ENCODE results near the gene BTBD17. TPM values are rescaled to one million over a fixed set of nuclear protein-coding genes. Genes with fewer than 3 reads are reported as not detected.
A peak's percentile ranks its signal among the peaks of the same experiment; 100 is the strongest.

BTBD17 gene
- total RNA-seq, 1 experiment from 2014 or later = not detected

DNA sequence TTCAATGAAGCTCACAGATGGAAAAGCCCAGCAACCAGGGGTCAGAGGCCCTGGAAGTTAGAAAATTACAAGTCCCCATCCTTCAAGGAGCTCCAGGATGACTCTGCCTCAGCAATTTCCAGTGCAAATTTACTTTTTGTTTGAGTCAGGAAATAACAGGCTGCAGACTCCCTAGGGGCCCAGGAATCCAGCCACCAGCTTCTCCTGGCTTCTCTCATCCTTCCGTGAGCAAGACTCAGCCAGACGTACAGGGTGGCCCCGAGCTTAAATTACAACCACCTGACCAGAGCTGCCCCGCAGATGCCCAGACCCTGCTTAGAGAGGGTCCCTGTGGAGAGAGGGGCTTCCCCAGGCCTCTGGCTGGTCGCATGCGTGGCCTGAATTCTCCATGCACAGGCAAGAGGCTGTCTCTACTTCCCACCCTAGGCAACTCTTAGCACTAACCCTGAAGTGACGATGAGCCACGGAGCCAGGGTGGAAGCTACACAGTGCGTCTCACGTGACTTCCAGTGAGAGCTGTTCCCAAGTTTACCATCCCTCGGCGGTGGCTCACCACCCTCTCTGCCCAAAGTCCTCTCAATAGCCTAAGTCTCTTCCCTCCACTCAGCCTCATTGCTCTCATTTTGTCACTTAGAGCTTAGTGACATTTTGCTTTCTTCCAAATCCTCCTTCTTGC is 32.7 kb upstream of the BTBD17 start:
- no peak for TF ChIP-seq CTCF (IDR thresholded peaks at IDR 0.05; ENCODE audit: unreplicated experiment)
- no peaks in the 10 kb centered on the region for H3K9me3 Mint-ChIP-seq (ENCODE audit: low read depth, unreplicated experiment)
- no peak for DNase-seq
- peak overlapping the region; percentile 34 for H3K27ac Mint-ChIP-seq (ENCODE audit: unreplicated experiment)
- H3K4me1 Mint-ChIP-seq (ENCODE audit: low read depth, unreplicated experiment) = peaks cover 15% of the 10 kb centered on the region
- H3K36me3 Mint-ChIP-seq (ENCODE audit: insufficient read depth, unreplicated experiment) = no peaks in the 10 kb centered on the region
- BruUV-seq (replicated peaks) = no TSS peak
- peaks cover 16% of the 10 kb centered on the region for H3K27me3 Mint-ChIP-seq (ENCODE audit: unreplicated experiment)
- CTCF ChIA-PET = interaction anchor here (0.6 to 1.4 kb wide), 5 partner anchors 14 to 138 kb away, joined by 3 to 4 read pairs (median 3); no protein-coding TSS in a partner anchor
- H3K4me3 Mint-ChIP-seq (ENCODE audit: low read depth, unreplicated experiment) = no peak overlapping the region
- intact Hi-C loops (cut with micrococcal nuclease; ENCODE audit: unreplicated experiment) = no loop called here

GRCh38 chr17:74393346-74393942 is 31.8 kb upstream of the BTBD17 start:
- BruUV-seq (replicated peaks) = no TSS peak
- no peak overlapping the region for H3K27ac Mint-ChIP-seq (ENCODE audit: unreplicated experiment)
- no peaks in the 10 kb centered on the region for H3K9me3 Mint-ChIP-seq (ENCODE audit: low read depth, unreplicated experiment)
- intact Hi-C loops (cut with micrococcal nuclease; ENCODE audit: unreplicated experiment) = no loop called here
- TF ChIP-seq CTCF (IDR thresholded peaks at IDR 0.05; ENCODE audit: unreplicated experiment) = no peak
- no peaks in the 10 kb centered on the region for H3K36me3 Mint-ChIP-seq (ENCODE audit: insufficient read depth, unreplicated experiment)
- H3K4me3 Mint-ChIP-seq (ENCODE audit: low read depth, unreplicated experiment) = no peak overlapping the region
- DNase-seq = no peak
- H3K27me3 Mint-ChIP-seq (ENCODE audit: unreplicated experiment) = peaks cover 26% of the 10 kb centered on the region
- CTCF ChIA-PET = no interaction called here
- peaks cover 15% of the 10 kb centered on the region for H3K4me1 Mint-ChIP-seq (ENCODE audit: low read depth, unreplicated experiment)

- no peak for DNase-seq
- BruUV-seq (replicated peaks) = no TSS peak
- Mint-ChIP-seq H3K36me3 (ENCODE audit: insufficient read depth, unreplicated experiment) (no peaks in the 10 kb centered on the region), H3K27me3 (ENCODE audit: unreplicated experiment) (peaks cover 27% of the 10 kb centered on the region), H3K4me1 (ENCODE audit: low read depth, unreplicated experiment) (peaks cover 15% of the 10 kb centered on the region), H3K27ac (ENCODE audit: unreplicated experiment) (no peak overlapping the region), H3K9me3 (ENCODE audit: low read depth, unreplicated experiment) (no peaks in the 10 kb centered on the region), H3K4me3 (ENCODE audit: low read depth, unreplicated experiment) (no peak overlapping the region)
- TF ChIP-seq CTCF (IDR thresholded peaks at IDR 0.05; ENCODE audit: unreplicated experiment) = no peak
- intact Hi-C loops (cut with micrococcal nuclease; ENCODE audit: unreplicated experiment) = no loop called here
- CTCF ChIA-PET = no interaction called here
Observed at GRCh38 chr17:74392848-74393247, 31.2 kb upstream of the BTBD17 start.

DNA sequence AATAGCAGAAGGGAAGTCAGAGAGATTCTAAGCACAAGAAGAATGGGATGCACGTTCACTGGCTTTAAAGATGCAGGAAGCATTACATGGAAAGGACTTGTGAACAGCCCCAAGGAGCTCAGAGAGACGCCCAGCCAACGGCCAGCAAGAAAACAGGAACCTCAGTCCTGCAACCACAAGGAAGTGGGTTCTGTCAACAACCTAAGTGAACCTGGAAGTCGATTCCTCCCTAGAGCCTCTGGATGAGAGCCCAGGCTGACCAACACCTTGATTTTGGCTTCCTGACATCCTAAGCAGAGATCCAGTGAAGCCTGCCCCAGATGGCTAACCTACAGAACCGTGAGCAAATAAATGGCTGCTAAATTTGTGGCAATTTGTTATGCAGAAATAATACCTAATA is 30.1 kb upstream of the BTBD17 start:
- H3K27me3 Mint-ChIP-seq (ENCODE audit: unreplicated experiment) = peaks cover 27% of the 10 kb centered on the region
- H3K9me3 Mint-ChIP-seq (ENCODE audit: low read depth, unreplicated experiment) = no peaks in the 10 kb centered on the region
- CTCF ChIA-PET = interaction anchor here (0.8 kb wide), 1 partner anchor 23 kb away, joined by 4 read pairs; no protein-coding TSS in a partner anchor
- intact Hi-C loops (cut with micrococcal nuclease; ENCODE audit: unreplicated experiment) = no loop called here
- H3K4me3 Mint-ChIP-seq (ENCODE audit: low read depth, unreplicated experiment) = no peak overlapping the region
- peaks cover 15% of the 10 kb centered on the region for H3K4me1 Mint-ChIP-seq (ENCODE audit: low read depth, unreplicated experiment)
- H3K36me3 Mint-ChIP-seq (ENCODE audit: insufficient read depth, unreplicated experiment) = no peaks in the 10 kb centered on the region
- no peak overlapping the region for H3K27ac Mint-ChIP-seq (ENCODE audit: unreplicated experiment)
- no peak for DNase-seq
- no peak for TF ChIP-seq CTCF (IDR thresholded peaks at IDR 0.05; ENCODE audit: unreplicated experiment)
- BruUV-seq (replicated peaks) = no TSS peak

Data from Calu3 (cell line).